Measurements from ENCODE around the gene PTK6.

DNA sequence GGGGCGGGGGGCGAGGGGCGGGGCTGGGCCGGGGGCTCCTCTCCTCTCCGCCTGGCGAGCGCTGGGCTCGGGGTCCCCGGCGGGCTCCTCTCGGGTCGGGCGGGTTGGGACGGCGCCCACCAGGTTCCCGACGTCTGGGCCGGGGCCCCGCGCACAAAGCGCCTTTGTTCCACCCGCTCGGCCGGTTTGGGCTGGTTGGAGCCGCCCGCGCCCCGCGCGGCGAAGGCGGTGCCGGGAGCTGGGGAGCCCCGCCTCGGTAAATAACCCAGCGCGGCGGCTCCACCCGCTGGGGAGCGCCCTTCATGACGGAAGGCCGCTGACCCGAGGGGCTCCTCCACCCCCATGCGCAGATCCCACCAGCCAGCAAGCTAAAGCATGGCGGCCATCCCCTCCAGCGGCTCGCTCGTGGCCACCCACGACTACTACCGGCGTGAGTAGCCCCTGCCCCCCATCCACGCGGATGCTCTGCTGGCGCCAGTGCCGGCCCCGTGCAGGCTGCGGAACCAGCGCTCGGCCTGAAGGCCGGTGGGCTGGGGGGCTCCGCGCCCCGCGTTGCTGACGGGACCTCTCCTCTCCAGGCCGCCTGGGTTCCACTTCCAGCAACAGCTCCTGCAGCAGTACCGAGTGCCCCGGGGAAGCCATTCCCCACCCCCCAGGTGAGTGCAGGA, 16.1 kb downstream of the PTK6 start:
- TF ChIP-seq POLR2A (IDR thresholded peaks at IDR 0.05): no peak
- no peak for TF ChIP-seq CTCF (IDR thresholded peaks at IDR 0.05)

Data from breast epithelium (tissue), 3 donors.